Kidney (tissue), 14 donors: ENCODE results near the gene ITPRIPL2. TPM values are rescaled to one million over a fixed set of nuclear protein-coding genes. Genes with fewer than 3 reads are reported as not detected.

Experiments used
- DNase-seq, 5 donors: peaks; one replicate each; pipeline ENCODE4 v3.0.0-alpha.2; 2013 to 2020
- FAIRE-seq: peaks from 2 replicates; lab custom pipeline; 2012; peaks lifted over from hg19 to GRCh38; lab: Jason Lieb, UNC
- H3K27ac ChIP-seq, 2 donors: one replicate each; pipeline ENCODE4 v1.7.0; 2013; ENCODE audit warnings: low read depth in 2 of 2, low read length in 2 of 2, inconsistent platforms in 1 of 2
- H3K27me3 ChIP-seq: one replicate; pipeline ENCODE4 v1.7.1; 2013; ENCODE audit warnings: low read length, inconsistent platforms; ENCODE audit not compliant: control insufficient read depth, insufficient read depth
- H3K36me3 ChIP-seq, 3 donors: one replicate each; pipeline versions ENCODE4 v1.7.0 to v1.7.1; 2013; ENCODE audit warnings: low read length in 3 of 3, control low read depth in 1 of 3, inconsistent platforms in 1 of 3; ENCODE audit not compliant: insufficient read depth in 3 of 3, control insufficient read depth in 2 of 3
- H3K4me1 ChIP-seq, 3 donors: one replicate each; pipeline versions ENCODE4 v1.7.0 to v1.7.1; 2013; ENCODE audit warnings: low read length in 3 of 3, inconsistent platforms in 1 of 3, low read depth in 1 of 3; ENCODE audit not compliant: control insufficient read depth in 2 of 3, insufficient read depth in 2 of 3
- H3K4me3 ChIP-seq, 3 donors: one replicate each; pipeline versions ENCODE4 v1.7.0 to v1.8.1; 2013; ENCODE audit warnings: low read length in 3 of 3, control low read depth in 1 of 3, inconsistent platforms in 1 of 3
- H3K9ac ChIP-seq, 3 donors: one replicate each; pipeline versions ENCODE4 v1.7.0 to v1.7.1; 2013; ENCODE audit warnings: low read length in 3 of 3, control low read depth in 1 of 3, inconsistent platforms in 1 of 3
- H3K9me3 ChIP-seq, 3 donors: one replicate each; pipeline versions ENCODE4 v1.7.0 to v1.7.1; 2013; ENCODE audit warnings: low read length in 3 of 3, control low read depth in 1 of 3, inconsistent platforms in 1 of 3; ENCODE audit not compliant: control insufficient read depth in 2 of 3, insufficient read depth in 1 of 3
- intact Hi-C: fragments of 100-400 bp; cut with DNase I; formaldehyde crosslinking; loops from one replicate; pipeline ENCODE4 v1.11.1; 2022
- polyA plus RNA-seq: library from polyadenylated mRNA; stranded (reverse); fragments of 350-450 nt; fragmentation: Illumina TruSeq; extraction: RNeasy Lipid Tissue Mini Kit (QIAGEN cat#74804); gene quantifications from one replicate; pipeline ENCODE4 v1.2.3, GENCODE V29; 2014; ENCODE audit warnings: low read depth, low replicate concordance; ENCODE audit not compliant: insufficient read depth
- total RNA-seq: library from RNA; stranded (reverse); fragmentation: NEBNext Ultra II Directional; extraction: Animal tissue kit (Norgen Biotek cat#: 25700); gene quantifications from one replicate; pipeline ENCODE4 v1.2.1, GENCODE V29; 2021
- TF ChIP-seq, protein P1 (sequence below): IDR thresholded peaks from 3 replicates; pipeline ENCODE4 v1.5.1; 2012; ENCODE audit warnings: mild to moderate bottlenecking, moderate library complexity, borderline replicate concordance; ENCODE audit not compliant: insufficient read depth; ENCODE audit errors: extremely low read depth
- donor health status: control.
- donor health status: control.
- donor health status: control.
- donor health status: control.
- donor health status: control.
- donor health status: DM: yes; HTN: yes; CAD: no.
- donor health status: Normal renal cell carcinoma (clear cell type).

The ITPRIPL2 gene
- total and polyA plus RNA-seq, 2 donors from 2014 or later = 6.7 to 48.1 TPM

- no peak overlapping the region for H3K27ac ChIP-seq
- TF ChIP-seq, protein P1, sequence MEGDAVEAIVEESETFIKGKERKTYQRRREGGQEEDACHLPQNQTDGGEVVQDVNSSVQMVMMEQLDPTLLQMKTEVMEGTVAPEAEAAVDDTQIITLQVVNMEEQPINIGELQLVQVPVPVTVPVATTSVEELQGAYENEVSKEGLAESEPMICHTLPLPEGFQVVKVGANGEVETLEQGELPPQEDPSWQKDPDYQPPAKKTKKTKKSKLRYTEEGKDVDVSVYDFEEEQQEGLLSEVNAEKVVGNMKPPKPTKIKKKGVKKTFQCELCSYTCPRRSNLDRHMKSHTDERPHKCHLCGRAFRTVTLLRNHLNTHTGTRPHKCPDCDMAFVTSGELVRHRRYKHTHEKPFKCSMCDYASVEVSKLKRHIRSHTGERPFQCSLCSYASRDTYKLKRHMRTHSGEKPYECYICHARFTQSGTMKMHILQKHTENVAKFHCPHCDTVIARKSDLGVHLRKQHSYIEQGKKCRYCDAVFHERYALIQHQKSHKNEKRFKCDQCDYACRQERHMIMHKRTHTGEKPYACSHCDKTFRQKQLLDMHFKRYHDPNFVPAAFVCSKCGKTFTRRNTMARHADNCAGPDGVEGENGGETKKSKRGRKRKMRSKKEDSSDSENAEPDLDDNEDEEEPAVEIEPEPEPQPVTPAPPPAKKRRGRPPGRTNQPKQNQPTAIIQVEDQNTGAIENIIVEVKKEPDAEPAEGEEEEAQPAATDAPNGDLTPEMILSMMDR = no peak
- H3K4me3 ChIP-seq = no peak overlapping the region
- no peak for DNase-seq
- no peak for FAIRE-seq
- peaks cover 0 to 5% (median 0%) of the 10 kb centered on the region in 3 donors for H3K4me1 ChIP-seq
- H3K36me3 ChIP-seq = peaks cover 0 to 20% (median 3%) of the 10 kb centered on the region in 3 donors
- H3K27me3 ChIP-seq = no peaks in the 10 kb centered on the region
- intact Hi-C loops = no loop called here
- H3K9me3 ChIP-seq = no peaks in the 10 kb centered on the region
- no peak overlapping the region for H3K9ac ChIP-seq
Observed at GRCh38 chr16:19073344-19073743, 40.4 kb upstream of the ITPRIPL2 start.

- FAIRE-seq (no peak), DNase-seq (no peak)
- intact Hi-C loops = no loop called here
- Histone ChIP-seq H3K4me3 (no peak overlapping the region), H3K9me3 (no peaks in the 10 kb centered on the region), H3K9ac (no peak overlapping the region), H3K36me3 (peaks cover 0 to 23% (median 5%) of the 10 kb centered on the region in 3 donors), H3K4me1 (no peaks in the 10 kb centered on the region), H3K27ac (no peak overlapping the region), H3K27me3 (no peaks in the 10 kb centered on the region)
- TF ChIP-seq, protein P1 = no peak
Observed at GRCh38 chr16:19073863-19074262, 39.9 kb upstream of the ITPRIPL2 start.

DNA sequence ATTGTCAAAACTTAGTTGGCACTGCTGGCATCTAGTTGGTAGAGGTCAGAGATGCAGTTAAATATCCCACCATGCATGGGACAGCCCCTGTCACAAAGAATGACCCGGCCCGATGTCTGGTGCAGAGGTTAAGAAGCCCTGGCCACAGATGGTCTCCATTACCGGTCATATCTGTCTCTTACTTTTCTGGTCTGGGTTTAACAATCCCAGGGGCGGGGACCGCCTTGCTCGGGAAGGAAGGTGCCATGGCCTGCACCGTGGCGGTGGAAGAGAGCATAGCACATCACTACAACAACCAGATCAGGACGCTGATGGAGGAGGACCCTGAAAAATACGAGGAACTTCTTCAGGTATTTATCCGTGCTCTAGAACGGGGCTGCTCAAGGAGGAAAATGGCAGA is 38.3 kb upstream of the ITPRIPL2 start:
- Histone ChIP-seq H3K4me3 (no peak overlapping the region), H3K27me3 (no peaks in the 10 kb centered on the region), H3K36me3 (peaks cover 0 to 26% (median 5%) of the 10 kb centered on the region in 3 donors), H3K27ac (no peak overlapping the region), H3K4me1 (no peaks in the 10 kb centered on the region), H3K9ac (no peak overlapping the region), H3K9me3 (no peaks in the 10 kb centered on the region)
- FAIRE-seq (no peak), DNase-seq (no peak)
- intact Hi-C loops = no loop called here
- TF ChIP-seq, protein P1 = no peak

GRCh38 chr16:19077879-19078278 is 35.9 kb upstream of the ITPRIPL2 start:
- Histone ChIP-seq H3K9me3 (no peaks in the 10 kb centered on the region), H3K9ac (no peak overlapping the region), H3K4me3 (no peak overlapping the region), H3K27me3 (no peaks in the 10 kb centered on the region), H3K27ac (no peak overlapping the region), H3K4me1 (no peaks in the 10 kb centered on the region), H3K36me3 (peaks cover 0 to 20% (median 7%) of the 10 kb centered on the region in 3 donors)
- TF ChIP-seq, protein P1 = no peak
- DNase-seq = no peak
- intact Hi-C loops = no loop called here
- FAIRE-seq = no peak
